ENCODE data around the gene ZHX3. TPM values are rescaled to one million over a fixed set of nuclear protein-coding genes. Genes with fewer than 3 reads are reported as not detected.

The ZHX3 gene
- total and polyA plus RNA-seq, 9 of the 15 experiments (the other 6 are each of a cell fraction or from before 2014, with no cell fraction given): 0.80 to 14.6 (median 4.9) TPM

DNA sequence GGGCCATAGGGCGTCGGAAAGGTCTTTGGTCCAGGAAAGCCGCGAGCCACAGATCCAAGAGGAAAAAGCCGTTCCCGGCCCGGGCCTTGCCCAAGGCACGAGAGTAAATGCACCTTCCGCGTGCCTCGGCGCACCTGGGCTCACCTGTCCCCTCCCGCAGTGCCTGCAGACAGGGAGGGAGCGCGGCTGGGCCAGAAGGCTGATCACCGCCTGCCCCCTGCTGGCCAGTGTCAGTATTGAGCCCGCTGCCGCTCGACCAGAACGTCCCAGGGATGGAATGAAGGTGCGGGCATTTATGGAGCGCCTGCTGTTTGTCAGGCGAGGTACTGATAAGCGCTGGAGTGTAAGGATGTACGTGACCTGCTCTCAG is 22.4 kb upstream of the ZHX3 start (continued):
- TF ChIP-seq, protein P1, sequence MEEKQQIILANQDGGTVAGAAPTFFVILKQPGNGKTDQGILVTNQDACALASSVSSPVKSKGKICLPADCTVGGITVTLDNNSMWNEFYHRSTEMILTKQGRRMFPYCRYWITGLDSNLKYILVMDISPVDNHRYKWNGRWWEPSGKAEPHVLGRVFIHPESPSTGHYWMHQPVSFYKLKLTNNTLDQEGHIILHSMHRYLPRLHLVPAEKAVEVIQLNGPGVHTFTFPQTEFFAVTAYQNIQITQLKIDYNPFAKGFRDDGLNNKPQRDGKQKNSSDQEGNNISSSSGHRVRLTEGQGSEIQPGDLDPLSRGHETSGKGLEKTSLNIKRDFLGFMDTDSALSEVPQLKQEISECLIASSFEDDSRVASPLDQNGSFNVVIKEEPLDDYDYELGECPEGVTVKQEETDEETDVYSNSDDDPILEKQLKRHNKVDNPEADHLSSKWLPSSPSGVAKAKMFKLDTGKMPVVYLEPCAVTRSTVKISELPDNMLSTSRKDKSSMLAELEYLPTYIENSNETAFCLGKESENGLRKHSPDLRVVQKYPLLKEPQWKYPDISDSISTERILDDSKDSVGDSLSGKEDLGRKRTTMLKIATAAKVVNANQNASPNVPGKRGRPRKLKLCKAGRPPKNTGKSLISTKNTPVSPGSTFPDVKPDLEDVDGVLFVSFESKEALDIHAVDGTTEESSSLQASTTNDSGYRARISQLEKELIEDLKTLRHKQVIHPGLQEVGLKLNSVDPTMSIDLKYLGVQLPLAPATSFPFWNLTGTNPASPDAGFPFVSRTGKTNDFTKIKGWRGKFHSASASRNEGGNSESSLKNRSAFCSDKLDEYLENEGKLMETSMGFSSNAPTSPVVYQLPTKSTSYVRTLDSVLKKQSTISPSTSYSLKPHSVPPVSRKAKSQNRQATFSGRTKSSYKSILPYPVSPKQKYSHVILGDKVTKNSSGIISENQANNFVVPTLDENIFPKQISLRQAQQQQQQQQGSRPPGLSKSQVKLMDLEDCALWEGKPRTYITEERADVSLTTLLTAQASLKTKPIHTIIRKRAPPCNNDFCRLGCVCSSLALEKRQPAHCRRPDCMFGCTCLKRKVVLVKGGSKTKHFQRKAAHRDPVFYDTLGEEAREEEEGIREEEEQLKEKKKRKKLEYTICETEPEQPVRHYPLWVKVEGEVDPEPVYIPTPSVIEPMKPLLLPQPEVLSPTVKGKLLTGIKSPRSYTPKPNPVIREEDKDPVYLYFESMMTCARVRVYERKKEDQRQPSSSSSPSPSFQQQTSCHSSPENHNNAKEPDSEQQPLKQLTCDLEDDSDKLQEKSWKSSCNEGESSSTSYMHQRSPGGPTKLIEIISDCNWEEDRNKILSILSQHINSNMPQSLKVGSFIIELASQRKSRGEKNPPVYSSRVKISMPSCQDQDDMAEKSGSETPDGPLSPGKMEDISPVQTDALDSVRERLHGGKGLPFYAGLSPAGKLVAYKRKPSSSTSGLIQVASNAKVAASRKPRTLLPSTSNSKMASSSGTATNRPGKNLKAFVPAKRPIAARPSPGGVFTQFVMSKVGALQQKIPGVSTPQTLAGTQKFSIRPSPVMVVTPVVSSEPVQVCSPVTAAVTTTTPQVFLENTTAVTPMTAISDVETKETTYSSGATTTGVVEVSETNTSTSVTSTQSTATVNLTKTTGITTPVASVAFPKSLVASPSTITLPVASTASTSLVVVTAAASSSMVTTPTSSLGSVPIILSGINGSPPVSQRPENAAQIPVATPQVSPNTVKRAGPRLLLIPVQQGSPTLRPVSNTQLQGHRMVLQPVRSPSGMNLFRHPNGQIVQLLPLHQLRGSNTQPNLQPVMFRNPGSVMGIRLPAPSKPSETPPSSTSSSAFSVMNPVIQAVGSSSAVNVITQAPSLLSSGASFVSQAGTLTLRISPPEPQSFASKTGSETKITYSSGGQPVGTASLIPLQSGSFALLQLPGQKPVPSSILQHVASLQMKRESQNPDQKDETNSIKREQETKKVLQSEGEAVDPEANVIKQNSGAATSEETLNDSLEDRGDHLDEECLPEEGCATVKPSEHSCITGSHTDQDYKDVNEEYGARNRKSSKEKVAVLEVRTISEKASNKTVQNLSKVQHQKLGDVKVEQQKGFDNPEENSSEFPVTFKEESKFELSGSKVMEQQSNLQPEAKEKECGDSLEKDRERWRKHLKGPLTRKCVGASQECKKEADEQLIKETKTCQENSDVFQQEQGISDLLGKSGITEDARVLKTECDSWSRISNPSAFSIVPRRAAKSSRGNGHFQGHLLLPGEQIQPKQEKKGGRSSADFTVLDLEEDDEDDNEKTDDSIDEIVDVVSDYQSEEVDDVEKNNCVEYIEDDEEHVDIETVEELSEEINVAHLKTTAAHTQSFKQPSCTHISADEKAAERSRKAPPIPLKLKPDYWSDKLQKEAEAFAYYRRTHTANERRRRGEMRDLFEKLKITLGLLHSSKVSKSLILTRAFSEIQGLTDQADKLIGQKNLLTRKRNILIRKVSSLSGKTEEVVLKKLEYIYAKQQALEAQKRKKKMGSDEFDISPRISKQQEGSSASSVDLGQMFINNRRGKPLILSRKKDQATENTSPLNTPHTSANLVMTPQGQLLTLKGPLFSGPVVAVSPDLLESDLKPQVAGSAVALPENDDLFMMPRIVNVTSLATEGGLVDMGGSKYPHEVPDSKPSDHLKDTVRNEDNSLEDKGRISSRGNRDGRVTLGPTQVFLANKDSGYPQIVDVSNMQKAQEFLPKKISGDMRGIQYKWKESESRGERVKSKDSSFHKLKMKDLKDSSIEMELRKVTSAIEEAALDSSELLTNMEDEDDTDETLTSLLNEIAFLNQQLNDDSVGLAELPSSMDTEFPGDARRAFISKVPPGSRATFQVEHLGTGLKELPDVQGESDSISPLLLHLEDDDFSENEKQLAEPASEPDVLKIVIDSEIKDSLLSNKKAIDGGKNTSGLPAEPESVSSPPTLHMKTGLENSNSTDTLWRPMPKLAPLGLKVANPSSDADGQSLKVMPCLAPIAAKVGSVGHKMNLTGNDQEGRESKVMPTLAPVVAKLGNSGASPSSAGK (IDR thresholded peaks at IDR 0.05): no peak
- TF ChIP-seq CBFB (CRISPR knock-in tag; IDR thresholded peaks at IDR 0.05): no peak
- TF ChIP-seq DACH1 (IDR thresholded peaks at IDR 0.05; ENCODE audit: partially characterized antibody): peak; percentile 5
- TF ChIP-seq ZNF445 (CRISPR knock-in tag; IDR thresholded peaks at IDR 0.05; ENCODE audit: low read depth): no peak
- no peak for TF ChIP-seq COPS2 (conservative IDR thresholded peaks at IDR 0.05)
- no peak for TF ChIP-seq SAFB (IDR thresholded peaks at IDR 0.05; ENCODE audit: borderline replicate concordance, low read depth, low read length)
- peak; percentile 55; the same call in 1 of the 2 replicates for TF ChIP-seq SMARCA5 (IDR thresholded peaks at IDR 0.05)
- TF ChIP-seq TAF7 (tag; IDR thresholded peaks at IDR 0.05): no peak
- TF ChIP-seq ZNF398 (CRISPR knock-in tag; IDR thresholded peaks at IDR 0.05): no peak
- TF ChIP-seq ATF6 (CRISPR knock-in tag; IDR thresholded peaks at IDR 0.05): no peak
- no peak for TF ChIP-seq SMARCA4 (IDR thresholded peaks at IDR 0.05)
- TF ChIP-seq SOX6 (IDR thresholded peaks at IDR 0.05): 0 out of 2 replicates have a peak, but pooled peaks have one; percentile 9
- TF ChIP-seq NFYB (IDR thresholded peaks at IDR 0.05; ENCODE audit: extremely low read depth, insufficient read length): no peak
- no peak for TF ChIP-seq HOXB6 (CRISPR knock-in tag; IDR thresholded peaks at IDR 0.05; ENCODE audit: borderline replicate concordance)
- no peak for TF ChIP-seq HNRNPUL1 (IDR thresholded peaks at IDR 0.05; ENCODE audit: low read length)
- TF ChIP-seq ZNF232 (CRISPR knock-in tag; IDR thresholded peaks at IDR 0.05): no peak
